GM21717 (cell line): ENCODE results near the gene UNC79.

ENCODE experiments used
- ATAC-seq: cut with Tn5 transposase; IDR thresholded peaks from one replicate; pipeline ENCODE4 v1.9.1; 2021; ENCODE audit warnings: mild to moderate bottlenecking, moderate library complexity; ENCODE audit not compliant: unreplicated experiment

UNC79 gene

GRCh38 chr14:93544212-93544611, 113.5 kb downstream of the UNC79 start:
- no peak for ATAC-seq

GRCh38 chr14:93546642-93547041, 115.9 kb downstream of the UNC79 start:
- no peak for ATAC-seq

- no peak for ATAC-seq
Measured at GRCh38 chr14:93548102-93548843, 117.5 kb downstream of the UNC79 start.

DNA sequence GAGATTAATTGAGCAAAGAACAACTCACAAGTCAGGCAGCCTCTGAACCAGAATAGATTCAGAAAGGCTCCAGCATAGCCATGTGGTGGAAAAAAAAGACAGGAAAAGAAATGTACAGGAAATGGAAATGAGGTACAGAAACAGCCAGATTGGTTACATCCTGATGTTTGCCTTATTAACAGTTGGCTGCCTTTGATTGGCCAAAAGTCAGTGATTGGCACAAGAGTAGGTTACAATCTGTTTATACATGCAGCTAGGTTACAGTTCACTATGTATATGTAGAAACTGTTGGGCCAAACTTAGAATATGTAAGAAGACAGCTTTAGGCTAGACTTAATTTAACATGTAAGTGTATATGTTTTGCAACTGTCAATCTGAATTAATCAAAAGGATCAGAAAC, 118.9 kb downstream of the UNC79 start:
- no peak for ATAC-seq

GRCh38 chr14:93564918-93565317, 134.2 kb downstream of the UNC79 start:
- no peak for ATAC-seq

DNA sequence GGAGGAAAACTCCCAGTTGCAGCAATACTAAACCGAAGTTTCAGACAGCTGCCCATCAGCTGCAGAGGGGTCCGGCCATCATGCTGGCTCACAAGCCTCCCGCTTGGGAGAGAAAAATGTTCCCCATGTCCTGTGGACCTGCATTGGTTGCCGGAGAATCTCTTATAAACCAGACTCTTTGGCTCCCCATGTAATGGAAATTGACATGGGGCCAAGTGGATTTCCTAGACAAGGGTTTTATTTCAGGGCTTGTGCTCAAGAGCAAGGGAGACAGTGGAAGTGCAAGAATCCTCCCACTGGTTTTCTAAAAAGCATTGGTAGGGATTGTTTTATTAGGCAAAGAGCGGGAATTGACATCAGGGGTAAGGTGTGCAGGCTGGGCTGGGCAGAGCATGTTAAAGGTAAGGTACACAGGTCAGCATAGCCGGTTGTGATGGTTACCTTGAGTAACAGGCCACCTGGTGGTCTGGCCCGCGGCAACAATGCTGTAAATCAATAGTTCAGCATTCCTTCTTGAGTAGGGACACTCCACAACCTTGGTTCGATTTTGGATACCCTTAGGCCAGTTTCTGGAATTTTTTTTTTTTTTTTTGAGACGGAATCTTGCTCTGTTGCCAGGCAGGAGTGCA, 135.4 kb downstream of the UNC79 start:
- no peak for ATAC-seq

GRCh38 chr14:93571275-93571674, 140.5 kb downstream of the UNC79 start:
- ATAC-seq = no peak

GRCh38 chr14:93579178-93579577, 148.4 kb downstream of the UNC79 start:
- no peak for ATAC-seq

- ATAC-seq = no peak
Measured at GRCh38 chr14:93582516-93582915, 151.8 kb downstream of the UNC79 start.

DNA sequence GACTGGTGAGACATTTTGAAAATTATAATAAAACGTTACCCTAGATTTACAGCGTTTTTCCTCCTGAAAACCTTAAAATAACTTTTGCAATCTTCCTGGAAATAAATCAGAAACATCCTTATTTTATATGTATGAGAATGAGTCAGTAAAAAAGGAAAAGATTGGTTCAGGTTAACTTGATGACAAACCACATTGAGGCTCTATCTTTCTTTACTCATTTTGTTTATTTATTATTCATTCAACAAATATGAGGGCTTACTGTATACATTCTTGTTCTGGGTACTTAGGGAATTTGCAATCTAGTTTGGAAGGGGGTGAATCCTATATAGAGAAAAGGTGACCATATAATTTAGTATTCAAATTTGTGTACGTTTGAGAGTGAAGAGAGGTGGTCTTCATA, 156.6 kb downstream of the UNC79 start:
- no peak for ATAC-seq

- no peak for ATAC-seq
Measured at GRCh38 chr14:93591506-93591905, 160.8 kb downstream of the UNC79 start.

DNA sequence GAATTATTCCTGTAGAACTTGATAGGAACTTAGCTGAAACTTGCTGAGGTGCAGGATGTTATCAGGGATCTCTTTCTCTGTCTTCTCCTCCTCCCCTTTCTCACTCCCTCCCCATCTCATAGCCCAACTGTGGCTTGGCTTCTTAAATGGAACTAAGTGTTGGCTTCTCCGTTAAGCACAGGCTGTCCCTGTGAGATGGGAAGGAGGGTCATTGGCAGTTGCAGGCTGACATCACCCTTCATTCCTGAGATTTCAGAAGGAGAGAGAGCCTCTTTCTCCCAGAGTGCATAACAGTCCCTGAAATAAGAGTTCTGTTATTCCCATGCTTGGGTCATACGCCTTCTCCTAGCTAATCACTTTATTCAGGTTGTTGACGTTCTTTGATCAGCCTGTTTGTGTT, 162.0 kb downstream of the UNC79 start:
- ATAC-seq = no peak

DNA sequence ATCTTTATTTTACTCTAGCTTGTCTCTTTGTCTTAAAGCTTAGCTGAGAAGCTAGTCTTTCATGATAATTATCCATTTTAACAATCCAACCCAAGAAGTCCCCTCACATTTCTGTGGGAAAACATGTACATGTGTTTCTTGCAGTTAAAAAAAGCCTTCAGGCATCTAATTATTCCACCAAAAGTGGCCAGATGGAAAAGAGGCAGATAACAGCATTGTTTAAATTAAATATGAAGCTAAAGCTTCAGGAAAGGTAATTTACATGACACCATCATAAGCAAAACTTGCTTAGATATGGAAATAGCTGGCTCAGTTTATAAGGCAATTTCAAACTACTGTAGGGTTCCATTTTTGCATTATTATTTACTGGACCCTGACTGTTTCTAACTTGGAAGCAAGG, 175.4 kb downstream of the UNC79 start:
- ATAC-seq = no peak

GRCh38 chr14:93619176-93619793, 188.5 kb downstream of the UNC79 start:
- ATAC-seq = no peak

DNA sequence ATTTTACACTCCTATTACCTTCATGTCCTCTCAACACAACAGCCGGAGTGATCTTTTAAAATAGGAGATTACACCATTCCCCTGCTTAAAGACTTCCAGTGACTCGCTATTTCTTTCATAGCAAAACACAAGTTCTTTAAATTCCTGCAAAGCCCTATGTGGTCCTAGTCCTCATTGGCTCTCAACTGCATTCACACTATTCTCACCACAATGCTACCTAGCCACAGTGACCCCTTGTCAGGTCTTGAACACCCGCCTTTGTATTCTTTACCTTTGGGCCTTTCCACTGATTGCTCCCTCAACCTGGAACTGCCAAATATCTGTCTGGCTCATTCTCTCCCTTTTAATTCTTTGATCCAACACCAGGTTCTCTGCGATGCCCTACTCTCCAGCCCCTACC, 197.3 kb downstream of the UNC79 start:
- ATAC-seq = no peak

DNA sequence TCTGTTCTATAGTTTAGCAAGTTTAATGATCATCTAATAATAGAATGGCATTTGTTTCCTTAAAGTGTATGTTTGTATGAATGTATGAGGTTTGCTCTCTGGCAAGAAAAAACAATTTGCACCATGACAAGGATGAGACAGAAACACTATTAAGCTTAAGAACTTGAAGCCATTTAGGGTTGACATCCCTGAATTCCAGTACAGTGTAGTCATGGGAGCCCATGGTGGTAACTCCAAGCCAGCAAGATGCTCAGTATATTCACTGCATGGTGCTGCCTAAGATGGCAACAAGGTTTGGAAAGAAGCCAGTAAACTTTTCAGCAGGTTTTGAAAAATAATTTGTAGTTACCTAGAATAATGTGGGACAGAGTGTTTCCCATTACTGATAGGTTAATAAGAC, 198.9 kb downstream of the UNC79 start:
- no peak for ATAC-seq

DNA sequence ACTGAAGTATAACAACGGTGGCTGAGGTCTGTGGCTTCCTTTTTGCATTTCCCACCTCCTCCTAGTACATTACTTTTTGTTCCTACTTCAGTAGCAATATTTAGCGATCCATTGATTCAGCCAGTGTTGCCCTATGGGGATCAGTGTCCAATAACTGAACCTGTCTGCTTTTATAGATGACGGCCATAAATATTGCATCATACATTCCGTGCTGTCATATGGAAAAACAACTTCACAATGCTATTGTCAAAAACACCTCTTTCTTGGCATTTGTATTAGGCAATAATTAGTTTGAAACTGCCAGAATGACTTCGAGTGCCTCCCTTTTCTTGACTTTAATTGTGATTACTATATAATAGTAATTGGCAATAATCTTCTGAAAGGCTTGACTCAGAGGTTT, 208.1 kb downstream of the UNC79 start:
- ATAC-seq = no peak

DNA sequence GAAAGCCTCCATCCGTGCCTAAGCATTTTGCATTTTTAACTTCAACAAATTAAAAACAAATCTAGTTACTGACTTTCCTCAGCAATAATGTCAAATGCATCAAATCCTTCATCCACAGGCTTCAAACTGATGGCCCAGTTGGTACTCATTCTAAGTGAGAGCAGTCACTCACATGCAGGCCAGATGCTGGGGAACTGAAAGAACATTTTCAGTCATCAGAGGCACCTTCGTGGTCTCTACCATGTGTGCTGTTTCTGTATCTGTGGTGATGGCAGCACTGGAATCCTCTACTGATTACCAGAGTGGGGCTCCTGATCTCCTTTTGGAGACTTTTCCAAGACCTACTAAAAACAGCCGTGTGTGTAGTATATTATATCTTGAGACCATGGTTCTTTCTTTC, 212.4 kb downstream of the UNC79 start:
- no peak for ATAC-seq

DNA sequence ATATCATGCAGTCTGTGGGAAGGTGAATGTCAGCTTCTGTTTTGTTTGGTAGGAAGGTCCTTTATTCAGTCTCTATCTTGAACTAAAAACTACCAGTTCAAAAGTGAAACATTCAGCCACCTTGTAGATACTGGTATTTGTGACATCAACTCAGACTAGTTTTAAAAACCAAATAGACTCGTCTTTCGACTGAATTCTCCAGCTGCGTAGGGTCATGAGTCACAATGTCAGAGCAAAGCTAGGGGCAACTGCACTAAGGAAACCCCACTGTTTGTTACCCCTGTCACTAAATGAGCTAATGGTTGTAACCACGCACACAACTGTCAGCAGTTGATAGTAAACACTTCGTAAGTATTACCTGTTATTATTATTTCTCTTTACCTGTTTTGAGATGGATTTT, 212.9 kb downstream of the UNC79 start:
- no peak for ATAC-seq

DNA sequence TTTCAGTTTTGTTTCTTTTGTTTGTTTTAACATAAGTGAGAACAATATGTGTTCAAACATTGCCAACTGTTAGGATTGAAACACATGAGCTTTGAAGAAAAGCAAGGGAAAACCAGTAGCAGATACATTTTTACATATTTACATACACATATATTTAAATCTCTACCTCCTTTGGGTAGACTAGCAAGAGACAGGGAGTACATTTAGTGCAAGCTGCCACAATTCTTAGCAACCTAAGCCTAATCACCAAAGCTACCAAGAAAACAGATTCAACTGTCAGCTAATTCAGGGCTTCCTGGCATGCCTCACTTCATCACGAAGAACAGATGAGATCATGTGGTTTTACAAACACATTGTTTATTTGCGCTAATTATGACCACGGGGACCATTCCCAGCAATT, 214.5 kb downstream of the UNC79 start:
- no peak for ATAC-seq

GRCh38 chr14:93648440-93649168, 217.9 kb downstream of the UNC79 start:
- ATAC-seq = no peak

DNA sequence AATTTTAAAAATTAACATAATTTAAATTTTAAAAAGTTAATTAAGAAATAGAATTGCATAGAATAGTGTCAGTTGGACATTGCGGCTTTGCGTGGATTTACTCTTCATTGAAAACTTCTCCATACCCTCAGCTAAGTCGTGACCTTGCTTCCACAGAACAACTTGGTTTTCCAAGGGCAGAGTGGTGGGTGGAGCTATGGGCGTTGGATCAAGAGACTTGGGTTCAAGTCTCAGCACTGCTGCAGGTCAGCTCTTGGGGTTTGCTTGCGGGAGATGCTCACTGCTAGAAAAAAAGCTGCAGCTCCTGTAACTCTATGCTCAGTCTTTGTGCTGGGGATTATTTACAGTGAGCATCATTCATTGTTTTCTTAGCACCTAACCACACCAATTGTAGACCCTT, 223.9 kb downstream of the UNC79 start:
- ATAC-seq = no peak
